ENCODE data around the gene CALML3. TPM values are rescaled to one million over a fixed set of nuclear protein-coding genes. Genes with fewer than 3 reads are reported as not detected.

Gene CALML3
- total and polyA plus RNA-seq, 2 of the 8 experiments (the other 6 are each of a cell fraction or from before 2014, with no cell fraction given) = not detected

- Histone ChIP-seq H3K79me2 (ENCODE audit: control insufficient read depth in 1 of 2, insufficient read depth in 2 of 2, low read length in 2 of 2) (no peaks in the 10 kb centered on the region), H4K5ac (ENCODE audit: insufficient read length, low read depth, low read length) (no peak overlapping the region), H2AK5ac (ENCODE audit: low read depth, low read length) (no peak overlapping the region), H3K79me1 (ENCODE audit: low read depth, low read length) (no peaks in the 10 kb centered on the region), H4K8ac (ENCODE audit: extremely low read depth, insufficient read depth, low read length) (no peak overlapping the region), H3K56ac (replicated peaks; ENCODE audit: insufficient read length, low read depth, low read length) (no peak overlapping the region), H3K18ac (ENCODE audit: extremely low read depth, low read length) (no peak overlapping the region), H3K4ac (replicated peaks; ENCODE audit: insufficient read length, low read depth, low read length) (no peak overlapping the region), H3K36me3 (ENCODE audit: control insufficient read depth in 2 of 4, insufficient read depth in 4 of 4, low read length in 3 of 4) (no peaks in the 10 kb centered on the region), H3K4me1 (replicated peaks in 1 of 4; ENCODE audit: control insufficient read depth in 3 of 4, insufficient read depth in 4 of 4, low read length in 3 of 4) (peaks cover 0 to 3% (median 0%) of the 10 kb centered on the region in 4 experiments; a peak in 1 of 7 replicates), H2BK5ac (ENCODE audit: low read depth, low read length) (no peak overlapping the region), H4K91ac (replicated peaks; ENCODE audit: insufficient read length, low read length) (no peak overlapping the region), H2BK120ac (replicated peaks; ENCODE audit: low read depth, low read length) (no peak overlapping the region), H3K9me3 (ENCODE audit: insufficient read depth in 2 of 2, low read depth in 1 of 2, low read length in 1 of 2) (no peaks in the 10 kb centered on the region), H2BK15ac (ENCODE audit: low read length) (no peak overlapping the region), H3K4me2 (ENCODE audit: insufficient read depth in 1 of 2, low read depth in 2 of 2, low read length in 2 of 2) (no peak overlapping the region), H2AFZ (ENCODE audit: low read length) (no peak overlapping the region), H4K20me1 (replicated peaks in 1 of 2; ENCODE audit: control insufficient read depth in 1 of 2, insufficient read depth in 2 of 2, low read length in 2 of 2) (no peaks in the 10 kb centered on the region), H3K23me2 (ENCODE audit: low read depth, low read length) (no peaks in the 10 kb centered on the region), H3K27me3 (replicated peaks in 1 of 4; ENCODE audit: control insufficient read depth in 3 of 4, extremely low read depth in 1 of 4, insufficient read depth in 3 of 4, low read length in 3 of 4) (no peaks in the 10 kb centered on the region), H2BK12ac (ENCODE audit: low read depth, low read length) (no peak overlapping the region), H3K14ac (ENCODE audit: insufficient read length) (no peak overlapping the region), H3K9ac (replicated peaks in 1 of 4; ENCODE audit: extremely low read depth in 1 of 4, low read depth in 3 of 4, low read length in 3 of 4) (no peak overlapping the region), H3K23ac (ENCODE audit: insufficient read length) (no peak overlapping the region), H3K4me3 (ENCODE audit: extremely low read depth in 1 of 4, insufficient read depth in 2 of 4, low read depth in 3 of 4, low read length in 4 of 4) (no peak overlapping the region), H2BK20ac (ENCODE audit: low read length) (no peak overlapping the region), H3K27ac (ENCODE audit: low read depth, low read length) (no peak overlapping the region)
- CTCF ChIA-PET (ENCODE audit: partially characterized antibody) = interaction anchor here (0.5 to 2.3 kb wide), 5 partner anchors 8 to 1113 kb away, joined by 3 to 7 read pairs (median 3); partner anchors contain the start of gene CALML3
- POLR2A ChIA-PET (ENCODE audit: partially characterized antibody) = interaction anchor here (1.5 kb wide), 1 partner anchor 9 kb away, joined by 3 read pairs; no protein-coding TSS in a partner anchor
- FAIRE-seq (no peak), DNase-seq (ENCODE audit: low read depth in 1 of 2, low spot score in 2 of 2) (no peak)
- WGBS, 2 experiments (ENCODE audit: extremely low coverage in 1 of 2, insufficient coverage in 1 of 2, insufficient read length in 1 of 2, insufficient replicate concordance in 2 of 2, low coverage in 1 of 2, low lambda C conversion rate in 2 of 2, missing lambda C conversion rate in 1 of 2) = 88% methylated on average over 15 of the region's 15 CpGs; no CpG with 5 or more reads in 1 of the 2 experiments
- TF ChIP-seq CEBPB (IDR thresholded peaks at IDR 0.05; ENCODE audit: low read depth, low read length) (no peak), POLR2AphosphoS5 (IDR thresholded peaks at IDR 0.05; ENCODE audit: low read depth, low read length) (no peak), TAF7 (optimal IDR thresholded peaks at IDR 0.05; ENCODE audit: borderline replicate concordance, low read depth, low read length) (no peak), GABPA (IDR thresholded peaks at IDR 0.05; ENCODE audit: borderline replicate concordance, insufficient read depth, low read length) (no peak), RFX5 (IDR thresholded peaks at IDR 0.05; ENCODE audit: borderline replicate concordance, low read depth, low read length) (no peak), ZNF274 (IDR thresholded peaks at IDR 0.05; ENCODE audit: borderline replicate concordance, extremely low read depth, low read length) (no peak)
Measured at GRCh38 chr10:5512881-5513612, 11.7 kb upstream of the CALML3 start.

Data from H1 (cell line).